Hematopoietic multipotent progenitor cell treated with erythropoietin and hydrocortisone succinate and interleukin-3 and kit ligand, for 15 days (in vitro differentiated cells): ENCODE data around the gene ADGRG7.
"Not testable (repeated sequence)": the region's sequence is repeated elsewhere in the genome, so short reads cannot be mapped to it uniquely, and the experiment has no call there.

Experiments
- DNase-seq: peaks from one replicate; pipeline ENCODE4 v3.0.0-alpha.2; 2015; ENCODE audit warnings: low spot score

Gene ADGRG7

GRCh38 chr3:100645913-100646312, 36.5 kb downstream of the ADGRG7 start:
- DNase-seq: no peak

GRCh38 chr3:100647171-100647570, 37.8 kb downstream of the ADGRG7 start:
- DNase-seq: no peak

- no peak for DNase-seq
Observed at GRCh38 chr3:100647657-100648056, 38.3 kb downstream of the ADGRG7 start.

GRCh38 chr3:100650651-100651619, 41.5 kb downstream of the ADGRG7 start:
- no peak for DNase-seq

GRCh38 chr3:100653604-100654294, 44.3 kb downstream of the ADGRG7 start:
- no peak for DNase-seq

GRCh38 chr3:100656945-100657344, 47.5 kb downstream of the ADGRG7 start:
- no peak for DNase-seq

- not testable (repeated sequence) for DNase-seq
Observed at GRCh38 chr3:100661294-100661693, 51.9 kb downstream of the ADGRG7 start.

GRCh38 chr3:100662113-100662823, 52.9 kb downstream of the ADGRG7 start:
- no peak for DNase-seq

GRCh38 chr3:100665230-100665629, 55.8 kb downstream of the ADGRG7 start:
- no peak for DNase-seq

- not testable (repeated sequence) for DNase-seq
Observed at GRCh38 chr3:100666699-100667098, 57.3 kb downstream of the ADGRG7 start.

GRCh38 chr3:100667316-100667715, 57.9 kb downstream of the ADGRG7 start:
- DNase-seq: not testable (repeated sequence)

- DNase-seq: not testable (repeated sequence)
Observed at GRCh38 chr3:100670995-100671394, 61.6 kb downstream of the ADGRG7 start.

GRCh38 chr3:100681496-100681895, 72.1 kb downstream of the ADGRG7 start:
- no peak for DNase-seq

- no peak for DNase-seq
Observed at GRCh38 chr3:100682056-100682853, 72.9 kb downstream of the ADGRG7 start.

- no peak for DNase-seq
Observed at GRCh38 chr3:100682854-100683760, 73.7 kb downstream of the ADGRG7 start.

- DNase-seq: no peak
Observed at GRCh38 chr3:100693225-100693624, 83.8 kb downstream of the ADGRG7 start.

- no peak for DNase-seq
Observed at GRCh38 chr3:100695696-100696095, 86.3 kb downstream of the ADGRG7 start.

- DNase-seq: no peak
Observed at GRCh38 chr3:100696161-100696560, 86.8 kb downstream of the ADGRG7 start.

- DNase-seq: no peak
Observed at GRCh38 chr3:100697172-100697571, 87.8 kb downstream of the ADGRG7 start.

- DNase-seq: no peak
Observed at GRCh38 chr3:100697723-100698285, 88.4 kb downstream of the ADGRG7 start.
